Astrocyte of the cerebellum (primary cell): ENCODE results near the gene TMEM108.

Source experiments
- DNase-seq: peaks from one replicate; pipeline ENCODE4 v3.0.0-alpha.2; 2011; ENCODE audit warnings: low read depth
- H3K4me3 ChIP-seq: 2 replicates; pipeline ENCODE4 v1.5.1; 2011; ENCODE audit warnings: mild to moderate bottlenecking, low read depth, low read length, moderate library complexity
- CTCF ChIP-seq: IDR thresholded peaks from 2 replicates; pipeline ENCODE4 v1.5.1; 2012; ENCODE audit warnings: low read length, low read depth, moderate library complexity, mild to moderate bottlenecking; ENCODE audit errors: missing control alignments
- in situ Hi-C: cut with HindIII; loops from 2 replicates; pipeline ENCODE4 v1.10.0; 2017; ENCODE audit warnings: low sequenced_read_pairs

The TMEM108 gene

DNA sequence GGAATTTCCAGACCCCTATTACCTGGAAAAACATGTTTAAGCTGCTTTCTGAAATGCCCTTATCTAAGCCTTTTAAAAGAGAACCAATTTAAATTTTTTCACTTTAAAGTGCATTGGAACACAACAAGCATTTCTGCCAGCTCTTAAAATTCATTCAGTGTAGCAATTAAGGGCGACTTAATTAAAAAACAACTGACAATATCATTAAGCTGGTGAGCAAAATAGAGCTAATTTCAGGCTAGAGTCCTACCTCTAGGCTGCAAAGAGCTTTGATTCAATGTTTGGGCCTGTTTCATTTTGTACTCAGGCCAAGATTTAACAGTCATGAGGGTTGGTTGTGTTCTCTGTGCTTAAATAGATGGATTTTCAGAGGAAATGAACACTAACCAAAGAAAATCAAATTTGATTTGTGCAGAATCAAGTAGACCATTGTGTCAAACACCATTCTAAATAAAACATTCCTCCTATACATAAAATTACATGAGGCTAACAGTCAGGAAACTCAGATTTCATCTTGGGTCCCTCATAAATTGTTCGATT is 114.6 kb downstream of the TMEM108 start:
- in situ Hi-C loops = no loop called here
- no peak overlapping the region for H3K4me3 ChIP-seq
- TF ChIP-seq CTCF = no peak
- no peak for DNase-seq

- in situ Hi-C loops = no loop called here
- H3K4me3 ChIP-seq = no peak overlapping the region
- no peak for TF ChIP-seq CTCF
- no peak for DNase-seq
Observed at GRCh38 chr3:133153382-133153781, 115.2 kb downstream of the TMEM108 start.

- no peak for DNase-seq
- in situ Hi-C loops = no loop called here
- no peak for TF ChIP-seq CTCF
- H3K4me3 ChIP-seq = no peak overlapping the region
Observed at GRCh38 chr3:133157716-133158115, 119.5 kb downstream of the TMEM108 start.

- H3K4me3 ChIP-seq = no peak overlapping the region
- no peak for TF ChIP-seq CTCF
- no peak for DNase-seq
- in situ Hi-C loops = no loop called here
Observed at GRCh38 chr3:133158686-133159085, 120.5 kb downstream of the TMEM108 start.

DNA sequence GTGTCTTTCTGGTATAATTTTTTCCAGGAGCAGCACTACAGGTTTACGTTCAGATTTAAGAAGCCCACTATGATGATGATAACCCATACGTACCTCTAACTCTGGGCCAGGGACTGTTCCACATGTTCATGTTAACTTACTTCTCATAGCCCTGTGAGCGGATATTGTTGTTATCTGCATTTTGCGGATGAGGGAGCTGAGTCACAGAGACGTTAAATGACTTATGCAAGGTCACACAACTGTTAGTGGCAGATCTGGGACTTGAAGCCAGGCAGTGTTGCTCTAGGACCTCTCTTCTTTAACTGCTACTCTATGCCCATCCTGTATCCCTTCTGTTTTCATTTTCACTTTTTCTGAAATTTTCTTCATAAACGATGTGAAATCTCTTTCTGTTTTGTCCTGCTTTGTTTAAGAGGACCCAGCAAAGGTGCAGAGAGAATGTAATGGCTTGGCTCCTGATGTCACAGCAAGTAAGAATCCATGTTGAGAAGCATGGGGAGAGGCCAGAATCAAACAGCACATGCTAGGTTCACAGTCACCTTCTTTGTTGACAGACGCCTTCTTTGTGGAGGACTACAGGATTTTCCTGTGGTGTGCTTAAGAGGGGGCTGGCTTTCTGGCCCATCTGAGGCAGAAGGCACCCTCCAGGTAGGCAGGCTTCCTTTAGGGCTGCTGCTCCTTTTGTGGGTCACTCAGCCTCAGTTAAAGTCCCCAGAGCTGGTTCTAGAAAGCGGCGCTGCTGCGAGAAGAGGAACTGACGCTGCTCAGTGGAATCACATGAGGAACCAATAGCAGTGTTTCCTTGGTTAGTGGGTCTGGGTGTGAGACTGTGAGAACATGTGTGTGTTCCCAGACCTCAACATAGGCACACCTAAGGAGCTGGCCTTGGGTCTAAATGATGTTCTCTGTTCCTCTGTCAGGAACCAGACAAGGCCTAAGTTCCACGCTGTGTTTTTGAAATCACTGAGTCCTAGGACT is 121.6 kb downstream of the TMEM108 start:
- in situ Hi-C loops = no loop called here
- no peak overlapping the region for H3K4me3 ChIP-seq
- no peak for TF ChIP-seq CTCF
- DNase-seq = no peak

GRCh38 chr3:133161656-133162055 is 123.5 kb downstream of the TMEM108 start:
- no peak for TF ChIP-seq CTCF
- no peak for DNase-seq

More at GRCh38 chr3:133161656-133162055, 123.5 kb downstream of the TMEM108 start:
- in situ Hi-C loops = no loop called here
- H3K4me3 ChIP-seq = no peak overlapping the region
